Esophagus muscularis mucosa (tissue), 4 donors: ENCODE results near the gene PTPRCAP. TPM values are rescaled to one million over a fixed set of nuclear protein-coding genes. Genes with fewer than 3 reads are reported as not detected.

Source experiments
- DNase-seq: peaks from one replicate; pipeline ENCODE4 v3.0.0-alpha.2; 2017; ENCODE audit errors: extremely low spot score
- H3K27ac ChIP-seq, 4 donors: fragments of 200-600 bp; sonication (generic); replicated peaks in 1 of 4; 1 replicate in 3 of 4; 2 replicates in 1 of 4; pipeline ENCODE4 v1.5.1; 2016 to 2019; ENCODE audit warnings: mild to moderate bottlenecking in 1 of 4
- H3K27me3 ChIP-seq, 4 donors: fragments of 200-600 bp; sonication (generic); one replicate each; pipeline versions ENCODE4 v1.5.1 to v1.6.0; 2016 to 2019
- H3K36me3 ChIP-seq, 4 donors: fragments of 200-600 bp; sonication (generic); one replicate each; pipeline ENCODE4 v1.5.1; 2016 to 2019
- H3K4me1 ChIP-seq, 4 donors: fragments of 200-600 bp; sonication (generic); one replicate each; pipeline ENCODE4 v1.5.1; 2016 to 2019
- H3K4me3 ChIP-seq, 4 donors: fragments of 200-600 bp; sonication (generic); 1 replicate in 2 of 4; 2 replicates in 2 of 4; pipeline ENCODE4 v1.5.1; 2016 to 2019; ENCODE audit warnings: mild to moderate bottlenecking in 4 of 4, moderate library complexity in 1 of 4
- H3K9me3 ChIP-seq, 4 donors: fragments of 200-600 bp; sonication (generic); 1 replicate in 3 of 4; 2 replicates in 1 of 4; pipeline ENCODE4 v1.5.1; 2016 to 2019
- CTCF ChIP-seq, 3 experiments: fragments of 200-600 bp in 2 of 3; fragments of 450-650 bp in 1 of 3; sonication (generic) in 2 of 3; IDR thresholded peaks; one replicate each; pipeline ENCODE4 v1.5.1; 2017 to 2019; ENCODE audit warnings: antibody characterized with exemption in 3 of 3, mild to moderate bottlenecking in 2 of 3, moderate library complexity in 1 of 3
- EP300 ChIP-seq: sonication (generic); formaldehyde crosslinking; IDR thresholded peaks from one replicate; pipeline ENCODE4 v1.6.1; 2017; ENCODE audit warnings: antibody characterized with exemption
- POLR2A ChIP-seq: fragments of 450-650 bp; IDR thresholded peaks from one replicate; pipeline ENCODE4 v1.6.1; 2017; ENCODE audit warnings: antibody characterized with exemption, moderate library complexity, mild to moderate bottlenecking, low read depth
- POLR2AphosphoS5 ChIP-seq, 2 donors: sonication (generic); formaldehyde crosslinking; IDR thresholded peaks; one replicate each; pipeline ENCODE4 v1.6.1; 2017; ENCODE audit warnings: antibody characterized with exemption in 2 of 2
- WGBS: methylation state at CpG from one replicate; pipeline ENCODE4 v1.1.5; 2018; 5-methylcytosine and 5-hydroxymethylcytosine counted together
- intact Hi-C: fragments of 100-400 bp; cut with DNase I; formaldehyde crosslinking; loops from one replicate; pipeline ENCODE4 v1.15.1; 2023
- total RNA-seq, 4 donors: library from RNA; depleted of rRNA; stranded (reverse); fragments of >200 nt; gene quantifications; one replicate each; pipeline versions ENCODE4 v1.1.0 to v1.2.1, GENCODE V29; 2016

PTPRCAP gene
- total RNA-seq, 4 donors from 2014 or later: 2.4 to 8.9 (median 3.6) TPM

GRCh38 chr11:67409781-67410368, 27.6 kb downstream of the PTPRCAP start:
- no peak for DNase-seq
- Histone ChIP-seq H3K4me1 (peaks cover 0 to 22% (median 12%) of the 10 kb centered on the region in 4 donors), H3K36me3 (no peaks in the 10 kb centered on the region), H3K27ac (no peak overlapping the region), H3K27me3 (peaks cover 0 to 80% (median 10%) of the 10 kb centered on the region in 4 donors), H3K4me3 (peak overlapping the region in 1 of 4 donors; percentile 9), H3K9me3 (no peaks in the 10 kb centered on the region)
- intact Hi-C loops: no loop called here
- WGBS: 38% methylated on average over 8 of the region's 13 CpGs
- no peak for TF ChIP-seq POLR2AphosphoS5 (IDR thresholded peaks at IDR 0.05)
- TF ChIP-seq EP300: no peak
- no peak for TF ChIP-seq CTCF (IDR thresholded peaks at IDR 0.05)
- no peak for TF ChIP-seq POLR2A

GRCh38 chr11:67409261-67409666, 28.2 kb downstream of the PTPRCAP start:
- H3K4me3 ChIP-seq: peak overlapping the region in 1 of 4 donors; percentile 9
- no peaks in the 10 kb centered on the region for H3K36me3 ChIP-seq
- TF ChIP-seq EP300 (no peak), POLR2AphosphoS5 (IDR thresholded peaks at IDR 0.05) (no peak), CTCF (IDR thresholded peaks at IDR 0.05) (no peak), POLR2A (no peak)
- intact Hi-C loops: no loop called here
- 47% methylated on average over 10 of the region's 24 CpGs for WGBS
- peaks cover 0 to 84% (median 10%) of the 10 kb centered on the region in 4 donors for H3K27me3 ChIP-seq
- no peaks in the 10 kb centered on the region for H3K9me3 ChIP-seq
- H3K27ac ChIP-seq: no peak overlapping the region
- peaks cover 0 to 20% (median 10%) of the 10 kb centered on the region in 4 donors for H3K4me1 ChIP-seq
- DNase-seq: no peak

GRCh38 chr11:67408437-67409200, 28.9 kb downstream of the PTPRCAP start:
- intact Hi-C loops: no loop called here
- Histone ChIP-seq H3K36me3 (no peaks in the 10 kb centered on the region), H3K4me3 (no peak overlapping the region), H3K27ac (no peak overlapping the region), H3K9me3 (no peaks in the 10 kb centered on the region), H3K4me1 (peaks cover 0 to 23% (median 12%) of the 10 kb centered on the region in 4 donors), H3K27me3 (peaks cover 0 to 90% (median 10%) of the 10 kb centered on the region in 4 donors)
- no peak for DNase-seq
- WGBS: 76% methylated on average over 6 of the region's 18 CpGs
- TF ChIP-seq CTCF (IDR thresholded peaks at IDR 0.05) (no peak), POLR2A (no peak), POLR2AphosphoS5 (IDR thresholded peaks at IDR 0.05) (no peak)

- DNase-seq: no peak
- Histone ChIP-seq H3K4me1 (peaks cover 0 to 26% (median 17%) of the 10 kb centered on the region in 4 donors), H3K36me3 (no peaks in the 10 kb centered on the region), H3K4me3 (no peak overlapping the region), H3K9me3 (no peaks in the 10 kb centered on the region), H3K27me3 (peaks cover 0 to 96% (median 10%) of the 10 kb centered on the region in 4 donors), H3K27ac (no peak overlapping the region)
- intact Hi-C loops: no loop called here
- TF ChIP-seq EP300 (no peak), POLR2AphosphoS5 (IDR thresholded peaks at IDR 0.05) (no peak), POLR2A (no peak), CTCF (IDR thresholded peaks at IDR 0.05) (no peak)
- WGBS: 54% methylated on average over 10 of the region's 12 CpGs
Measured at GRCh38 chr11:67407688-67408163, 29.8 kb downstream of the PTPRCAP start.
